Ammon's horn (tissue), 1 donor: Measurements from ENCODE around the gene VWA5B1.
A peak's percentile ranks its signal among the peaks of the same experiment; 100 is the strongest.
"Not testable (repeated sequence)": the region's sequence is repeated elsewhere in the genome, so short reads cannot be mapped to it uniquely, and the experiment has no call there.

Experiments
- DNase-seq: peaks from one replicate; pipeline ENCODE4 v3.0.0-alpha.2; 2016; ENCODE audit warnings: low spot score

Gene VWA5B1, protein sequence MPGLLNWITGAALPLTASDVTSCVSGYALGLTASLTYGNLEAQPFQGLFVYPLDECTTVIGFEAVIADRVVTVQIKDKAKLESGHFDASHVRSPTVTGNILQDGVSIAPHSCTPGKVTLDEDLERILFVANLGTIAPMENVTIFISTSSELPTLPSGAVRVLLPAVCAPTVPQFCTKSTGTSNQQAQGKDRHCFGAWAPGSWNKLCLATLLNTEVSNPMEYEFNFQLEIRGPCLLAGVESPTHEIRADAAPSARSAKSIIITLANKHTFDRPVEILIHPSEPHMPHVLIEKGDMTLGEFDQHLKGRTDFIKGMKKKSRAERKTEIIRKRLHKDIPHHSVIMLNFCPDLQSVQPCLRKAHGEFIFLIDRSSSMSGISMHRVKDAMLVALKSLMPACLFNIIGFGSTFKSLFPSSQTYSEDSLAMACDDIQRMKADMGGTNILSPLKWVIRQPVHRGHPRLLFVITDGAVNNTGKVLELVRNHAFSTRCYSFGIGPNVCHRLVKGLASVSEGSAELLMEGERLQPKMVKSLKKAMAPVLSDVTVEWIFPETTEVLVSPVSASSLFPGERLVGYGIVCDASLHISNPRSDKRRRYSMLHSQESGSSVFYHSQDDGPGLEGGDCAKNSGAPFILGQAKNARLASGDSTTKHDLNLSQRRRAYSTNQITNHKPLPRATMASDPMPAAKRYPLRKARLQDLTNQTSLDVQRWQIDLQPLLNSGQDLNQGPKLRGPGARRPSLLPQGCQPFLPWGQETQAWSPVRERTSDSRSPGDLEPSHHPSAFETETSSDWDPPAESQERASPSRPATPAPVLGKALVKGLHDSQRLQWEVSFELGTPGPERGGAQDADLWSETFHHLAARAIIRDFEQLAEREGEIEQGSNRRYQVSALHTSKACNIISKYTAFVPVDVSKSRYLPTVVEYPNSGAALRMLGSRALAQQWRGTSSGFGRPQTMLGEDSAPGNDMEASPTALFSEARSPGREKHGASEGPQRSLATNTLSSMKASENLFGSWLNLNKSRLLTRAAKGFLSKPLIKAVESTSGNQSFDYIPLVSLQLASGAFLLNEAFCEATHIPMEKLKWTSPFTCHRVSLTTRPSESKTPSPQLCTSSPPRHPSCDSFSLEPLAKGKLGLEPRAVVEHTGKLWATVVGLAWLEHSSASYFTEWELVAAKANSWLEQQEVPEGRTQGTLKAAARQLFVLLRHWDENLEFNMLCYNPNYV

DNA sequence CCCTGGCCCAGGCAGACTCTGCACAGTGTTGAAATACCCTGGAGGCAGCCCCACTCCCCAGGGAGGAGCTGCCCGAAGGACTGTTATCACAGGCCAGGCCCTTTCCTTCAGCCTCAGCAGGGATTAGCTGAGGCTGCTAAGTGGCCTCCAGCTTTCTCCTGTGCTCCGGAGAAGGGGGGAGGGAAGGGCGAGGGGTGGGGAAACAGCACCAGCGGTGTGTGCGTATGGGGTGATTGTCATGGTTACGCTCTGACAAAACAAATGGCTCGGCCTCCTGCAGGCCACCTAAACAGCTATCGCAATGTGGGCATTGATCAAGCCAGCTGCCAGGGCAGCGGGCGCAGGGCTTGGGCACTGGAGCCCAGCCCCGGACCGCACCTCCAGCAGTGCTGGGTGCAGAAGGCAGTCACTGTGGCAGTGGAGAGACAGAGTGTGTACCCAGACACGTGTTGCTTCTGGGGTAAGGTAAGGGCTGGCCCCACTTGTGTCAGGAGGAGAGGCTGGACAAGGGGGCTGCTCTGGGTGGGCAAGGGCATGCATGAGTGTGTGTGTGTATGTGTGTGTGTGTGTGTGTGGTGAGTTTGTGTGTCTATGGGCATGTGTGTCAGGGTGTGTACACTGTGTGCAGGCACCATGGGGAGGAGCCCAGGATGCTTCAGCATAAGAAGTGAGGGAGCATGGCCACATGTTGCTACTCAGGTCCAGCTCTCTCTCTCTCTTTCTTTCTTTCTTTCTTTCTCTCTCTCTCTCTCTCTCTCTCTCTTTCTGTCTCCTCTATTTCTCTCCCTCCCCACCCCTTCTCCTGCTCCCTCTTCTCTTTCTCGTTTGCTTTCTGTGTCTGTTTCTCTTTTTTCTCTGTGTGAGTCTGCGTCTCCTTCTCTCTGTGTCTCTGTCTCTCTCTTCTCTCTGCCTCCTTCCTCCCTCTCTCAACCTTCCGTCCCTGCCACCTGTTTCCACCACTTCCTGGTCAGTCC lies at the start of gene VWA5B1:
TSS of gene VWA5B1 (plus strand) at position 252 of the 974 bp plus-strand sequence. CDS start 19,727 bp downstream, outside the sequence.
- no peak for DNase-seq

DNA sequence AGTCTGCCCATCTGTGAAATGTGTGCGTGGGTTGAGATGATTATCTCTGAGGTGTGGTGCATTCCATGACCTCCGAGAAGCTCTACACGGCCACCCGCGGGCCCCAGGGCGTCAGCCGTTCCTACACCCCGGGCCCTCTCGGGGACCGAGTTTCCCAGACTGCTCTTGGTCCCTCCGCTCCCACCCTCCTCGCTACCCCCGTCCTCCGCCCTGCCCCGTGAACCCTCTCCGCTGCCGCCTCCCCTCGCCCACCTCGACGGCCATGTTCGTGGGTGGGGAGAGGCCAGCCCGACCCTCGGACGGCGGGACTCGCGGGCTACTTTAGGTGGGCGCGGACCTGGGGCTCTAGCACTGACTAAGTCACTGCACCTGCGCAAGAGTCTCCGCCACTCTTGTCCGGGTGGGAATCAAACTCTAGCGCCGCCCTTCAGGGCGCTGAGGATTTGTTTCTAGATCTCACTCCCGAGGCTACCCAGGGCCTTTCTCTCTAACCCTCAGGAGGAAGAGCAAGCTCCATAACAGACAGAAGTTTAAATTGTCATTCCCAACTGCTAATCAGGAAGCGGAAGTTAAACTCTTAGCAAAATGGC lies 47.7 kb upstream of the VWA5B1 start:
- no peak for DNase-seq

DNA sequence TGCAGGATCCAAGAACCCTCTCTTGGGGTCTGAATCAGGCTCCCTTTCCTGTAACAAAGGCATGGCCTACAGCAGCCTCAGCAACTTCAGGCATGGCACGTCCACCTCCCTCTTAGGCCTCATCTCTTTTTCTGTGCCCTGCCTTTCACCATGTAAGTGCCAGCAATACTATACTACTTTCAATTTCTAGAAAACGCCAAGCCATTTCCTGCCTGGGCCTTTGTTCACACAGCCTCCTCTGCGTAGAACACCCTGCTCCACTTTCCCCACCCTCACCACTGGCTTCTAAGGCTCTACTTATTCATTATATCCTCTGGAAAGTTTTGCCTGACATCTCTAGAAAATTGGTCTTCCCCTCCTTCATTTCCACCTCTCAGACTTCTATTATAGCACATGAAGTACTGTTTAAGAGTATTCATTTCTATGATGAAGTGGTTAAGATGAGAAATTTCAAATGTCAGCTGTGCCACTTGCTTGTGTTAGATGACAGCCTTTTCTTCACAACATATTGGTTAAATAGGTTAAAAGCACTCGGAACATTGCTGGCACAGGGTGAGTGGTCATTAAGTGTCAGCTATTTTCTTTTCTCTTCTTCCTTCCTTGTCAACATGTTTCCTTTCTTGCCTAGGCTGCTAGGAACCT lies 41.6 kb upstream of the VWA5B1 start:
- no peak for DNase-seq

DNA sequence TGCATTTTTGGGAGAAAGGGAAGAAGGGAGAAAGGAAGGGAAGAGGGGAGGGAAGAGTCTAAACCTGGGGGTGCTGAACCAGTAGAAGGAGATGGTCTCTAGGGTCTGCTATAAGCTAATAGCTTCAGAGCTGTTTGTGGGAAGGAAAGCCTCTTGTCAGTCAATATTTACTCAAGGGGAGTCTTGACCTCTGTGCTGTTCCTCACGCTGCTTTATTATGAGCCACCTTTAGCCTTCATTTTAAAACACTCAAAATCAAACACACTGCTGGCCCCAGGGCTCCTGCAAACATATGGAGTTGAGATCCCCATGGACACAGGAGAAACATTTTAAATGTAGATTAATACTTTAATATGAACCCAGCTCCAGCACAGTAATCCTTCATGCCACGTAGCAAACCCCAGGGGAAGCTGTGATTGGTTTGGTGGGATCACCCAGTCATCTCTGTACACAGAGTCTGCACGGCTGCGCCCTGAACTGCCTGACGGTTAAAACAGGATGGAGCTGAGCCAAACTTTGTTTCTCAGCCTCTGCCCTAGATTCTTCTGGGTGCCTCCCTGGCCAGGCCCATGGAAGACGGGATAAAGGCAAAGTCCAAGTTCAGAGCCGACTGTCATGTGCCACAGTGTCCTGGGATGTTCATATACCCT lies 40.2 kb upstream of the VWA5B1 start:
- DNase-seq = peak; percentile 23

DNA sequence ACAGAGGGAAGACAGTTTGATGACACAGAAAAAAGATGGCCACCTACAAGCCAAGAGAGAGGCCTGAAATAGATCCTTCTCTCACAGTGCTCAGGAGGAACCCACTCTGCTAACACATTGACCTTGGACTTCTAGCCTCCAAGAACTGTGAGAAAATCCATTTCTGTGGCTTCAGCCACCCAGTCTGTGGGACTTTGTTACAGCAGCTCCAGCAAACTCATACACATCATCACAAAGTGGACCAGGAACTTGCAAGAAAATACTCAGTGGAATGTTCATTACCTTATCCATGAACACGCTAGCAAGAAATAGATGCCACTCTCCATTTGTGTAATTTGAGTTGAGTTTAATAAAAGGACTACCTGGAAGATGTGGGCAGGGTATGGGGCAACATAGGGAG lies 38.1 kb upstream of the VWA5B1 start:
- DNase-seq = no peak

DNA sequence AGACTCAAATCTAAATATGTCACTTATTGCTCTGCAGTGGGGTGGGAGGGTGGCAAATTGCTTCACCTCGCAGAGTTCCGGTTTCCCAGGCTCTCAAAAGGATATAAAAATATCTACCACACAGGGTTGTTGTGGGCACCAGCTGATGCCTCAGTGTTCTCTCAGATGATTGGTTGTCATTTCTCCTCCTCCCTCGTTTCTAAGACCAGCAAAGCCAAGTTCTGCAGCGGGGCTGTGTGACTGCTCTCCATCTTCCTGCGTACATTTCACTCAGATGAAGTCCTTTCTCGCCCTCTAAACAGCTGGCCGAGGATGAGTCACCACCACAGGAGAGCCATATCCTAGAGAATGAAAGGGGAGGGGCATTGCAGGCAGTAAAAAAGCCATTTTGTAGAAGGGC lies 35.0 kb upstream of the VWA5B1 start:
- peak; percentile 74 for DNase-seq

DNA sequence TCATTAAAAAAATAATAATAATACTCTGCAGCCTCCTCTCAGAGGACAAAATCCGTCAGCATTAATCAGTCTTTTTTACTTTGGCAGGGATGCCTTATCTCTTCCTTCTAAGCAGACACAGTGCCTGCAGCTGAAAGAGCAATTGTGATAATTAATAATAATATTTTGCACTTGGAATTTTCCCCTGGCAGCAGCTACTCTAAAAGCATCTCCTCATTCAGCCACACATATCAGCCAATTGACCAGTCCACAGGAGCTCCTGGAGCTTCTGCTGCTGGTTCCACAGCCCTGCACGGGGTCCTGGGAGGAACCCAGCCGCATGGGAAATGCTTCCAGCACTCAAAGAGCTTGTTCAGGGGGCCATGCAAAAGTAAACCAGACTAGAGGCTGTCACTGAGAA lies 31.0 kb upstream of the VWA5B1 start:
- no peak for DNase-seq

DNA sequence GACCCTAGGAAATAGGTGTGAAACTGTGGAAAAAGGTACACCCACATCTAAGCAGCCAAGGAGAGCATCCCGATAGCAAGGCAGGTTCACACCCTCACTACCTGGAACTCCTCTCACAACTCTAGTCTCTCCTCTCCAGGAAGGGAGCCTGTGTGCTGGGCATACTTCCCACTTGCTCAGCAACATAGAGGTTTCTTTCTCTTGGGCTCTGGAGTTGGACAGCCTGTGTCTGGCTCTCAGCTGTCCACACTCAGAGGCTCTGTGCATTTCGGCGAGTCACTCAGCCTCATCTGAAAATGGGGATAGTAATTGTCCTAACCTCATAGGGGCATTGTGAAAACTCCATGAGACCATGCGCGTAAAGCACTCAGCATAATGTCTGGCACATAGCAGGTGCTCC lies 29.6 kb upstream of the VWA5B1 start:
- DNase-seq = no peak

DNA sequence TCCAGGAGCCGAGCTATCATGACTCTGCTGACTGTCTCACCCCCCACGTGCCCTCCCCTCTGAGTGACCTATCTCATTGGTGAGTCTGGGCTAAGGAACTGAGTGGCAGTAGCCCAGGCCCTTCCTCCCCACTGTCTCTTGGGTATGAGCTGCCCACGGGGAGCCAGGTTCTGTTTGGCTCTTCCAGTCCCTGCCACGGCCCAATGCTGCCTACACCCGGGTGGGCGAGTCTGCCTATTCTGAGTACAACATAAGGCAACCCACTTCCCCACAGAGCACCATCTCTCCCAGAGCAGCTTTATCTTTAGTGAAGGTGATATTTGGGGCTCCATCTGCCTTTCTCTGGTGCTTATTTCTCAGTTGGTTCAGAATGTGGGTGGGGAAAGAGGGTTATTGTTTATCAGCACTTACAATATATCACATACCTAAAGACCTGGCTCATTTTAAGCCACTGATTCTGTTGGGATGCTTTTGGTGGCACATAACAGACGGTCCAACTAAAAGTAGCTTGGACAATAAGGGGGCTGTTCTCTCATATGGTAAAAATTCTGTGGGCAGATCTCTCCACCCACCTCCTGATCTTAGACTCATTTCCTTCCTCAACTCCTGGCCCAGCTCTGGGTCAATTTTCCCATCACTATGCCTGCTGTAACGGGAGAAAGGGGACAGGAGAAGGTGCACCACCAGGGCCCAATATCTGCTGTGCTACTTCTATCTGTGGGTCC lies 27.7 kb upstream of the VWA5B1 start:
- peak; percentile 34 for DNase-seq

DNA sequence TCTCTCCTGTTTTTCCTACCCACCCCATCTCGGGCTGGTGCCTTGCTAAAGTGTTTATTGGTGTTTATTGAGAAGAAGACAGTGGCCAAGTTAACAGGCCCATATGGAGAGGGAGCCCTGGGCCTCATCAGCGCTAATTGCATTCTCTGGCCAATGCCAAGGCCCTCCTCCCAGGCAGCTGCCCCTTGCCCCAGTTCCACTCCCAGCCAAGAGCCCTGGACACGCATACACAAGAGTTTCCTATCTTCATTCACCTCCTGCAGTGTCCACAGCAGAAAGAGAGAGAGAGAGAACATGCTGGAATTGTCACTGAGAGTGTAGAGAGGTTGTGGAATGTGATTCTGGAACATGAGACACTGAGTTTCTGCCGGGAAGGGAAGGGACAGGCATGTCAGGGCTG lies 25.4 kb upstream of the VWA5B1 start:
- DNase-seq = peak; percentile 27

DNA sequence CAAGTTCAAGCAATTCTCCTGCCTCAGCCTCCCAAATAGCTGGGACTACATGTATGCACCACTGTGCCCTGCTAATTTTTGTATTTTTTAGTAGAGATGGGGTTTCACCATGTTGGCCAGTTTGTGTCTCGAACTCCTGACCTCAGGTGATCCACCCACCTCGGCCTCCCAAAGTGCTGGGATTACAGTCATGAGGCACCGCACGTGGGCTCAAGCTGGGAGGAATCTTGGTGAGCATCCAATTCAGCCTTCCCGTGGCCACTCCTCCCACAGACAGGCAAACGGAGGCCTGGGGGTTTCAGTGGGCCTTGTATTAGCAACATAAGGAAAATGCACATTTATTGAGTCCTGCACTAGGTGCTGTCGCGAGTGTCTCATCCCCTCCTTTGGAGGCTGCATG lies 24.5 kb upstream of the VWA5B1 start:
- DNase-seq = no peak

DNA sequence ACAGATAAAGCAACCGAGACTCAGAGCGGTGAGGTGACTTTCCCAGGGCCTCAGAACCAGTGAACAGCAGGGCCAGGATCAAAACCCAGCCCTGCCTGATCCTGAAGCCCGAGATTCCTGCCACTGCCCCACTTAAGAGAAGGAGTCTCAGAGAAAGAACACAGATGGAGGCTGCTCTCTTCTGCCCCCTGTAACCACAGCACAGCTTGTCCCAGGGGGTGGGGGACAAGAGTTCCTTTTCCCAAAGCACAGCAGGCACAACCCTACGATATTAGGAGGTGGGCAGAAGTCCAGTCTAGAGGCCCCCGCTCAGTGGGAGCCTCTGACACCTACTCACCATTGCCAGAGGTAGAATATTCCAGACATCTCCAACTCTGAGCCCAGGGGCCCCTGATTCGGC lies 24.0 kb upstream of the VWA5B1 start:
- no peak for DNase-seq

DNA sequence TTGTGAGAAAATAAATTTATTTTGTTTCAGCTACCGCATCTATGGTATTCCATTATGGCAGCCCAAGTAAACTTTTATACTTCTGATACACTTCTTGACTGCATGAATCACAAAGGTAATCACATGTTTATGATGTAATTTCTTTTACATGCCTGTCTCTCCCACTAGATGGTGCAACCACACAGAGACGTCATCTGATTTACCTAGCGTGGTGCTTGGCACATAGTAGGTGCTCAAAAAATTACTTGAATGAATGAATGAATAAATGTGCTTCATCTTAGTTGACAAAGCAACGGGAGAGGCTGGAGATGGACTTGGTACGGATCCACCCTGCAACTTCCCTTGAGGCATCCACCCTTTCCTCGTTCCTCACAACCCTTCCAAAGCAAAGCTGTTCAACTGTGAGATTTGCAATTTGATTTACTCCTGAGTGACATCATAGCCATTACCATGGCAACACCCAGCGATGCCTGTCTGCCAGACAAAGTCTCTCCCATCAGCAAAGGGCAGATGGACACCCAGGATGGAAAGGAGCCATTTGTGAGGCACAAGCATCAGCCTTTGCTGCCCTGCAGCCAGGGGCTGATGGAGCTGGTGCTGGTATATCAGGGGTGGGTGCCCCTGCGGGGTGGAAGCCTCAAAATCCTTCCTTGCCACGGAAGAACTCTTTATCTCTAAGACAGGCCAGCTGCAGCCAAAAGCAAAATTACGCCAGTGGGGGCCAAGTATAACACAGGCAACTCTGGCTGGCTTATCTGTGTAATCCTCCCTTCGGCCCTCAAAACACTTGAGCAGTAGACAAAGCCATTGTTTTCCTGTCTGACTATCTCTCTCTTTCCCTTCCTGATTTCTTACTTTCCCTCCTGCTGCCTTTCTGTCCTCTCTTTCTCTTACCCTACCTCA lies 18.9 kb upstream of the VWA5B1 start:
- DNase-seq = no peak

DNA sequence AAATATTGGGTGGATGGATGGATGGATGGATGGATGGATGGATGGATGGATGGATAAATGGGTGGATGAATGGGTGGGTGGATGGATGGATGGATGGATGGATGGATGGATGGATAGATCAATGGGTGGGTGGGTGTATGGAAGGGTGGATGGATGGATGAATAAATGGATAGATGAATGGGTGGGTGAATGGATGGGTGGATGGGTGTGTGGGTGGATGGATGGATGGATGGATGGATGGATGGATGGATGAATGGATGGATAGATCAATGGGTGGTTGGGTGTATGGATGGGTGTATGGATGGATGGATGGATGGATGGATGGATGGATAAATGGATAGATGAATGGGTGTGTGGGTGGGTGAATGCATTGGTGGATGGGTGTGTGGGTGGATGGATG lies 17.0 kb upstream of the VWA5B1 start:
- not testable (repeated sequence) for DNase-seq

DNA sequence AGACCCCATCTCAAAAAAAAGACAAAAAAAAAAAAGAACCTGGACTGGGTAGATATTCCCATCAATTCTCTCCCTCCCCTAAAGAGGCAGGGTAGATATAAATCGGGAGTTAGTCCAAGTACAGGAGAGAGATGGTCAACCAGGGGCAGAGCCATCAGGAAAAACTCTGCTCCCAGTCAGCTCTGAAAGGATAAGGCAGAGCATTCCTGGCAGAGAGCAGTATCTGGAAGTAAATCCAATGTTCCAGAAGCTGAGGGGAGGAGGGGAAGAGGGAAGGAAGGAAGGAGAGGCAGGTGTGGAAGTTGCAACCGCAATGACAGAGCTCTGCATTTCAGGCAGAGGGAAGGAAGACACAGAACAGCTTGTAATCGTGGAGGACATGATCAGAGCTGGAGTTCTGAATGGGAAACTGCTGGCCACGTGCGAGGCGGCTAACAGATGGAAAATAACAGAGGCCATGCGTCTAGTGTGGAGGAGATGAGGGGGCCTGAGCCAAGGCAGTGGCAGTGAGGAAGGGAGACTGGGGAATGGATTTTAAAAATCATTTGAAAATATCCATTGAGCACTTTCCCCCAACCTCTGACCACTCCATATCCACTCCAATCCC lies 15.3 kb upstream of the VWA5B1 start:
- peak; percentile 53 for DNase-seq

DNA sequence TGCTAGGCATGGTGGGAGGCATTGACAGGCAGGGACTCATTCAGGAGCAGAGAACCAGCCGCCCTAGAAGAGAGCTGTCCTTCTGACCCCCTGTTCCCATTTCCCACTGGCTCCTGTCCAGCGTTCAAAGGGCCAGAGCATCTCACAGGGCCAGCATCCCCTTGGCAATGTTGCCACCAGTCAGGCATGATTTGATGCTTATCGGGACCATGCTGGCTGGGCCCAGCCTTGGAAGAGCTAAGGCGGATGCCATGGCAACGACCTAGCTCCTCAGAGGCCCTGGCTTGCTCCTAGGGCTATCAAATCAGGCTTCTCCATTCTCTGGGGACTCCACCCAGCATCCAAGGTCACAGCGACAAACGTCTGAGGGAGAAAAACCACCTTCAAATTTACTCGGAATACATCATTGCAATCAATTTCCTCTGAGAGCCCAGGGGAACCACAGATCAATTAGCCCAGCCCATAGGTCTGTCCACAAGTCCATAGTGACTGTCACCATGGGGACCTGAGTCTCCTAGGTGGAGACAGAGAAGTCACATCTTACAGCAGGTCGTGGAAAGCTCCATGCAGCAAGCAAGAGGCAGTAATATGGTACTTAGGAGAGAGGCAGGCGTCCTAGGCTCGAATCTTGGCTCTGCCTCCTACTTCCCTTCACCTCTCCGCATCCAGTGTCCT lies 14.1 kb upstream of the VWA5B1 start:
- no peak for DNase-seq

DNA sequence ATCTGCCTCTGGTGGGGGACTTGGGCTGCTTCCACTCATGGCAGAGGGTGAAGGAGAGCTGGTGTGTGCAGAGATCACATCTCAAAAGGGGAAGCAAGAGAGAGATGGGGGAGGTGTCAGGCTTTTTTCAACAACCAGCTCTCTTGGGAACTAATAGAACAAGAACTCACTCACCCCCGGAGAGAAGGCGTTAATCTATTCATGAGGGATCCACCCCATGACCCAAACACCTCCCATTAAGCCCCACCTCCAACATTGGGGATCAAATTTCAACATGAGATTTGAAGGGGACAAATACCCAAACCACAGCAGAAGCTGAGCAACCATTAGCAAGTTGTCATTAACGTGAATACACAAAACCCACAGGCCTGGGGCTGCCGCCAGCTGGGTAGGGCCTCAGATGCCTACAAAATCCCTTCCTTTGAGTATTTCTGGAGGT lies 12.0 kb upstream of the VWA5B1 start:
- DNase-seq = no peak
